IgD-negative memory B cell (primary cell): ENCODE results near the gene SMARCA4. TPM values are rescaled to one million over a fixed set of nuclear protein-coding genes. Genes with fewer than 3 reads are reported as not detected.
"Not testable (repeated sequence)": the region's sequence is repeated elsewhere in the genome, so short reads cannot be mapped to it uniquely, and the experiment has no call there.

ENCODE experiments used
- H3K27ac Mint-ChIP-seq, 3 donors: one replicate each; pipeline ENCODE4 v1.8.0; 2020 to 2022; ENCODE audit warnings: mild to moderate bottlenecking in 3 of 3, mixed read lengths in 3 of 3, moderate library complexity in 1 of 3
- H3K27me3 Mint-ChIP-seq: one replicate; pipeline ENCODE4 v1.8.0; 2021; ENCODE audit warnings: mixed read lengths
- H3K36me3 Mint-ChIP-seq: one replicate; pipeline ENCODE4 v1.8.0; 2020; ENCODE audit warnings: mild to moderate bottlenecking, mixed read lengths
- H3K4me1 Mint-ChIP-seq, 3 donors: one replicate each; pipeline ENCODE4 v1.8.0; 2020 to 2022; ENCODE audit warnings: mixed read lengths in 3 of 3, mild to moderate bottlenecking in 1 of 3
- H3K4me3 Mint-ChIP-seq, 4 donors: one replicate each; pipeline ENCODE4 v1.8.0; 2020 to 2022; ENCODE audit warnings: mild to moderate bottlenecking in 4 of 4, mixed read lengths in 4 of 4, moderate library complexity in 3 of 4
- H3K9me3 Mint-ChIP-seq, 3 donors: one replicate each; pipeline ENCODE4 v1.8.0; 2020 to 2021; ENCODE audit warnings: mixed read lengths in 3 of 3, mild to moderate bottlenecking in 1 of 3
- polyA plus RNA-seq: library from polyadenylated mRNA; unstranded; fragments of 300-500 nt; fragmentation: Illumina TruSeq; gene quantifications from one replicate; pipeline ENCODE4 v1.2.3, GENCODE V29; 2021

SMARCA4 gene
- polyA plus RNA-seq, 1 donor from 2014 or later: 18.5 TPM

DNA sequence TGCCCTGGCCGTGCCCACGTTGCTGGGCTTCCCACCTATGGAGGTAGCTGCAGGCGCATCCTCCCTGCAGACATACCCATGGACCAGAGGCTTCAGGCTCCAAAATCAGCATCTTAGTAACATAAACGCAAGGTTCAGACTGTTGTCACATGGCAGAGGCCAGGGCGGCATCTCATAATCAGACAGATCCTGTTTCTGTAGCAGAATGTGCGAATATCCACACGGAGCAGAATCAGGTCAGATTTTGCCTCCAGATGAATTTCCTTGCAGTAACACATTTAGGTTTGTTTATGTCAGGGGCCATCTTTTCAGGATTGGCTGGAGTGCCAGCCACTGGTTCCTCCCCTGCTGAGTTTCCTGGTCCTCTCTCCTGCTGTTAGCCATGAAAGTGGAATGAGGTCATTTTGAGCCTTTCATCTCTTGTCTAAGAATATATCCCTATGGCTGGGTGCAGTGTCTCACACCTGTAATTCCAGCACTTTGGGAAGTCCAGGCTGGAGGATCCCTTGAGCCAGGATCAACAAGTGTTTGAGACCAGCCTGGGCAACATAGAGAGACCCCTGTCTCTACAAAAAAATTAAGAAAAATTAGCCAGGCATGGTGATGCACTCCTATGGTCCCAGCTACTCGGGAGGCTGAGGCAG lies 20.5 kb downstream of the SMARCA4 start:
- H3K27ac Mint-ChIP-seq: no peak overlapping the region
- H3K9me3 Mint-ChIP-seq: no peaks in the 10 kb centered on the region
- peaks cover 7 to 14% (median 11%) of the 10 kb centered on the region in 3 donors for H3K4me1 Mint-ChIP-seq

DNA sequence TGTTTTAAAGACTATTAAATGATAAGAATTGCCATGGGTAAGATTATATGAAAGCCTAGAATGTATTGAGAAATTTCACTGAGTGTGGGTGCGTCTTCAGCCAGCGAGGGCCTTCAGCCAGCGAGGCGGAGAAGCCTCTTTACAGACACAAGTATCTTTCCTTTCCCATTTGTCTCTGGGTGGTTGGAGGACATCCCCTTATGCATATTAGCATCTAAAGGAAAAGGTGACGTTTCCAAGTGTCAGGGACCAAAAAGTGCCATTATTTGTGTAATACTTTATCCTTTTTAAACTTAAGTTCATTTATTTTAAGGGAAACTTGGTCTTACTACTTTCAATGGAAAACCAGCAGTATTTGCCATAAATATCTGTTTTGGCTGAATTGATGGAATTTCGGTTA lies 22.2 kb downstream of the SMARCA4 start:
- Mint-ChIP-seq H3K4me1 (peaks cover 7 to 12% (median 11%) of the 10 kb centered on the region in 3 donors), H3K27me3 (no peaks in the 10 kb centered on the region), H3K4me3 (no peak overlapping the region), H3K27ac (no peak overlapping the region), H3K36me3 (peaks cover 6% of the 10 kb centered on the region), H3K9me3 (no peaks in the 10 kb centered on the region)

More for the DNA sequence above, 20.5 kb downstream of the SMARCA4 start:
- no peak overlapping the region for H3K4me3 Mint-ChIP-seq
- no peaks in the 10 kb centered on the region for H3K27me3 Mint-ChIP-seq
- H3K36me3 Mint-ChIP-seq: peaks cover 5% of the 10 kb centered on the region

DNA sequence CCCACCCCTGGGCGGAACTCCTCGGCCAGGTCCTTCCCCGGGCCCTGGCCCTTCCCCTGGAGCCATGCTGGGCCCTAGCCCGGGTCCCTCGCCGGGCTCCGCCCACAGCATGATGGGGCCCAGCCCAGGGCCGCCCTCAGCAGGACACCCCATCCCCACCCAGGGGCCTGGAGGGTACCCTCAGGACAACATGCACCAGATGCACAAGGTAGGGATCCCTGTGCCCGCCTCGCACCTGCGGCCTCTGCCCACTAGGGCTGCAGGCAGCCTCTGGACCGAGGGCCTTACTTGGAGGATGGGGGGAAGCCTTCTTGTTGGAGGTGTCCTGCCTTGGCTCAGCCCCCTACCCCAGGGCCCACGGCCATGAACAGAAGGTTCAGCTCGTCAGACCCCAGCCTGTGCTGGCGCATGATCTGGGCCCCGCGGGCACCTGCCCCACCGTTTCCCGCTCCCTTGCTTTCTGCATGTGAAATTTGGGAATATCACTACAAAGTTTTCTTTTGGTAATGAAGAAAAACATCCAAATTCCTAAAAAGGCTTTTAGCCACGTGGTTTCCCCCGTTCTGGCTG lies 23.4 kb downstream of the SMARCA4 start:
- Mint-ChIP-seq H3K27ac (no peak overlapping the region), H3K9me3 (no peaks in the 10 kb centered on the region), H3K27me3 (no peaks in the 10 kb centered on the region), H3K4me3 (no peak overlapping the region), H3K4me1 (peaks cover 7 to 11% (median 10%) of the 10 kb centered on the region in 3 donors), H3K36me3 (peaks cover 9% of the 10 kb centered on the region)

DNA sequence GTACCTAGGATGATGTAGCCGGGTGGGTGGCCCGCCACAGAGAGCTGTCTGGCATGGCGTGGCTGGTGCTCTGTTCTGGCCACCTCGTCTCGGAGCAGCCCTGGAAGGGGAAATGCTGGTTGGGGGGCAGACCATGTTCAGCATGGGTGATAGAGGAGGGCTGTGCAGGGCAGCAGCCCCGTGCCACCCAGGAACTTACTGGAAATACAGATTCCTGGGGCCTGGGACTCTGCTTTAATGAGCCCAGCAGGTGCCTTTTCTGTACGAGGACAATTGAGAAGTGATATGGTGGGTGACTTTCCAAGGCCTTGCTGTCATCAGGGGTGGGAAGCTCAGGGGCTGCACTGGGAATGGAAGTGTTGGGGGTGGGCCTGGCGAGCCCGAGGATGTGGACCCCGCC lies 24.7 kb downstream of the SMARCA4 start:
- Mint-ChIP-seq H3K4me3 (peak overlapping the region in 1 of 4 donors; percentile 32), H3K9me3 (no peaks in the 10 kb centered on the region), H3K4me1 (peaks cover 0 to 4% (median 3%) of the 10 kb centered on the region in 3 donors), H3K27me3 (no peaks in the 10 kb centered on the region), H3K36me3 (peaks cover 9% of the 10 kb centered on the region), H3K27ac (no peak overlapping the region)

DNA sequence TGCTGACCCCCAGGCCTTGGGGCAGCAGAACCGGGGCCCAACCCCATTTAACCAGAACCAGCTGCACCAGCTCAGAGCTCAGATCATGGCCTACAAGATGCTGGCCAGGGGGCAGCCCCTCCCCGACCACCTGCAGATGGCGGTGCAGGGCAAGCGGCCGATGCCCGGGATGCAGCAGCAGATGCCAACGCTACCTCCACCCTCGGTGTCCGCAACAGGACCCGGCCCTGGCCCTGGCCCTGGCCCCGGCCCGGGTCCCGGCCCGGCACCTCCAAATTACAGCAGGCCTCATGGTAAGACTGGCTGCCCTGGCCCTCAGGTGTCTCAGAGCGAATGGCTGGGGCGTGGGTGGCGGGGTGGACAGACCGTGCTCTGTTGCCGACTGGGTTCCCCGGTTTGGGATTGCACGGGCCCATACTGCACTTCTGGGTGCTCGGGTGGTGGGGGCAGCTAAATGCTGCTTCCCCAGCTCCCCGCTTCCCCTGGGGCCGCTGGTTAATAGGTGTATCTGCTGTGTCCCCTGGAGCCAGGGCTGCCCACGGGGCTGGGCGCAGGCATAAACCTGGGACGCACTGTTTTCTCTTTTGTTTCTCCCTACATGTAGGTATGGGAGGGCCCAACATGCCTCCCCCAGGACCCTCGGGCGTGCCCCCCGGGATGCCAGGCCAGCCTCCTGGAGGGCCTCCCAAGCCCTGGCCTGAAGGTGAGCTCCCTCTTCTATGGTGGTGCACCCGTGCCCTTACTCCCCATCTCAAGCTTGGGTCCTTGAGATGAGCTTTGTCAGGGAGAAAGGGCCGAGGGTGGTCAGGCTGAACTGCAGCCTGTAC lies 25.7 kb downstream of the SMARCA4 start:
- H3K9me3 Mint-ChIP-seq: no peaks in the 10 kb centered on the region
- no peak overlapping the region for H3K4me3 Mint-ChIP-seq
- peaks cover 9% of the 10 kb centered on the region for H3K36me3 Mint-ChIP-seq
- H3K27ac Mint-ChIP-seq: no peak overlapping the region
- H3K4me1 Mint-ChIP-seq: peaks cover 0 to 4% (median 2%) of the 10 kb centered on the region in 3 donors
- no peaks in the 10 kb centered on the region for H3K27me3 Mint-ChIP-seq

DNA sequence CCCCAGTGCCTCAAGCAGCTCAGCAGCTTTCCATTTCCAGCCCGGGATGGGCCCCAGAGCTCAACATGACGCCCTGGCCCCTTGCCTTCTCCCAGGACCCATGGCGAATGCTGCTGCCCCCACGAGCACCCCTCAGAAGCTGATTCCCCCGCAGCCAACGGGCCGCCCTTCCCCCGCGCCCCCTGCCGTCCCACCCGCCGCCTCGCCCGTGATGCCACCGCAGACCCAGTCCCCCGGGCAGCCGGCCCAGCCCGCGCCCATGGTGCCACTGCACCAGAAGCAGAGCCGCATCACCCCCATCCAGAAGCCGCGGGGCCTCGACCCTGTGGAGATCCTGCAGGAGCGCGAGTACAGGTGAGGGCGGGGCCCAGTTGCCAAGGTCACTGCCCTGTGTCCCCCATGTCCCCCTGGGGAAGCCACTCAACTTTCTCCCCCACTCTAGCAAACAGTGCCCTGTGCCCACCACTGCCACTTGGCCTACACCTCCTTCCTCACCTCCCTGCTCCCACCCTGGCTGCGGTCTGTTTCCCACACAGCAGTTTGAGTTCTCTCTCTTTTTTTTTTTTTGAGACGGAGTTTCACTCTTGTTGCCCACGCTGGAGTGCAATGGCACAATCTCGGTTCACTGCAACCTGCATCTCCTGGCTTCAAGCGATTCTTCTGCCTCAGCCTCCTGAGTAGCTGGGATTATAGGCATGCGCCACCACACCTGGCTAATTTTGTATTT lies 26.9 kb downstream of the SMARCA4 start:
- H3K4me3 Mint-ChIP-seq: no peak overlapping the region
- peaks cover 0 to 2% (median 2%) of the 10 kb centered on the region in 3 donors for H3K4me1 Mint-ChIP-seq
- no peaks in the 10 kb centered on the region for H3K27me3 Mint-ChIP-seq
- no peaks in the 10 kb centered on the region for H3K9me3 Mint-ChIP-seq
- H3K36me3 Mint-ChIP-seq: peaks cover 9% of the 10 kb centered on the region
- no peak overlapping the region for H3K27ac Mint-ChIP-seq

DNA sequence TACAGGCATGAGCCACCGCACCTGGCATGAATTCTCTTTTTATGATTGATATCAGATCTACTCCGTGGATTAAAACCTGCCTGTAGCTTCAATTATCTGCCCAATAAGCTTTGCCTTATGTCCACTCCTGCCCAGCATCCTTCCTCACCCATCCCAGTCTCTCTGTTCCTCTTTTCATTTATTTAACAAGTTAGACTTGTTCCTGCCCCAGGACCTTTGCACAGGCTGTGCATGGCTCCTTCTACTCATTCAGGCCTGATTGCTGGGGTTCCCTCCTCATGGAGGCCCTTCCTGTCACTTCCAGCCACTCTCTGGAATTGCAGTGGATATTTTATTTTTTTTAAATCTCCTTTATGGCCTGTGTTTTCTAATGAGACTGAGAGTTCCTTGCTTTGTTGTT lies 27.6 kb downstream of the SMARCA4 start:
- Mint-ChIP-seq H3K4me1 (no peaks in the 10 kb centered on the region), H3K36me3 (peaks cover 12% of the 10 kb centered on the region), H3K27me3 (no peaks in the 10 kb centered on the region), H3K27ac (peak overlapping the region in 1 of 3 donors; percentile 49), H3K9me3 (no peaks in the 10 kb centered on the region), H3K4me3 (no peak overlapping the region)

DNA sequence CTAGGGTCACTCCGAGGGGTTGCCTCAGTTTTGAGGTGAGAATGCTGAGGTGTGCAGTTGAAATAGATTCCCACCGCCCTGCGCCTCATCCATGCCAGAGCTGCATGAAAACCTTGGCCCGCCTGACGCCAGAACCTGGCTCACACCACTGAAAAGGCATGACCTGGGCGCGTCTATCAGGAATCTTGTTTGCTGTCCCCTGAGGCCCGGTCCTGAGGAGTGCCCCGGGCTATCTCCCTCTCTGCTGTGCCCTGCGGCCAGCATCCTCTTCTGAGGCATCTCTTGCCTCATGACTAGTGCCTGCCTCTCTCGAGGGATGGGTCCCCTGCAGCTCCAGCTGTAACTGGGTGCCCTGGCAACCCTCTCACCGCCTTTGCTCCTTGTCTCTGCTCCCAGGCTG lies 28.1 kb downstream of the SMARCA4 start:
- Mint-ChIP-seq H3K36me3 (peaks cover 13% of the 10 kb centered on the region), H3K27ac (peak overlapping the region in 1 of 3 donors; percentile 49), H3K27me3 (no peaks in the 10 kb centered on the region), H3K4me1 (no peaks in the 10 kb centered on the region), H3K4me3 (no peak overlapping the region), H3K9me3 (no peaks in the 10 kb centered on the region)

DNA sequence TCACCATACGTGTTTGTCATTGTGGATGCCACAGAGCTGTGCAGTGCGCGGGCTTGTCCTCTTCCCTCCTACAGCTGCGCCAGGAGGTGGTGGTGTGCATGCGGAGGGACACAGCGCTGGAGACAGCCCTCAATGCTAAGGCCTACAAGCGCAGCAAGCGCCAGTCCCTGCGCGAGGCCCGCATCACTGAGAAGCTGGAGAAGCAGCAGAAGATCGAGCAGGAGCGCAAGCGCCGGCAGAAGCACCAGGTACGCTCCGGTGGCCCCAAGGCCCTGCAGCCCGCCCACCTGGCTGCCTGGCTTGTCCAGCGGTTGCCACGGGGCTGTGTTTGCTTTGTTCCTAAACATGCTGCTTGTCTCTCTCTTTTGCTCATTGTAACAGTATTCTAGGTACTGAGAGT lies 30.2 kb downstream of the SMARCA4 start:
- H3K36me3 Mint-ChIP-seq: peaks cover 11% of the 10 kb centered on the region
- no peaks in the 10 kb centered on the region for H3K9me3 Mint-ChIP-seq
- H3K27ac Mint-ChIP-seq: no peak overlapping the region
- H3K4me1 Mint-ChIP-seq: no peaks in the 10 kb centered on the region
- no peaks in the 10 kb centered on the region for H3K27me3 Mint-ChIP-seq
- H3K4me3 Mint-ChIP-seq: no peak overlapping the region

DNA sequence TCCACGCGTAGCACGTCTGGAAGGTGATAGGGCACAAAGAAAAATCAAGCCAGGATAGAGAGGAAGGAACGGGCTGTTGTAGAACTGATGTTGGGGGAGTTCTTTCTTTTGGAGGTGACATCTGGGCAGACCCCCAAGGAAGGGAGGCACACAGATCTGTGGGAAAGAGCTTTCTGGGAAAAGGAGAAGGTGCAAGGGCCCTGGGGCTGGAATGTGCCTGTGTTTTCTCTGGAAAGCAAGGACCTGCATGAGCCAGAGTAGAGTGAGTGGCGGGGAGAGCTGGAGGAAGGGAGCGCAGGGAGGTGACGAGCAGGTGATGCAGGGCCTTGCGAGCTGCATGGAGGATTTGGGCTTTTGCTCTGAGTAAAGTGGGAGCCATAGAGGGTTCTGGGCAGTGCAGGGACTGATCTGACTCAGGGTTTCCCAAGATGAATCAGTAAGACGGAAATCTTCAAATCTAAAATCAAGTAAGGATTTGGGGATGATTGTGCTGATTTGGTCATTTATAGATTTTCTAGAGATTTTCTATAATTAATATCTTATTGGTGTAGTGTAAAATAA lies 30.8 kb downstream of the SMARCA4 start:
- H3K4me3 Mint-ChIP-seq: no peak overlapping the region
- no peaks in the 10 kb centered on the region for H3K9me3 Mint-ChIP-seq
- H3K4me1 Mint-ChIP-seq: no peaks in the 10 kb centered on the region
- H3K27me3 Mint-ChIP-seq: no peaks in the 10 kb centered on the region
- H3K27ac Mint-ChIP-seq: peak overlapping the region in 1 of 3 donors; percentile 75
- H3K36me3 Mint-ChIP-seq: peaks cover 11% of the 10 kb centered on the region

DNA sequence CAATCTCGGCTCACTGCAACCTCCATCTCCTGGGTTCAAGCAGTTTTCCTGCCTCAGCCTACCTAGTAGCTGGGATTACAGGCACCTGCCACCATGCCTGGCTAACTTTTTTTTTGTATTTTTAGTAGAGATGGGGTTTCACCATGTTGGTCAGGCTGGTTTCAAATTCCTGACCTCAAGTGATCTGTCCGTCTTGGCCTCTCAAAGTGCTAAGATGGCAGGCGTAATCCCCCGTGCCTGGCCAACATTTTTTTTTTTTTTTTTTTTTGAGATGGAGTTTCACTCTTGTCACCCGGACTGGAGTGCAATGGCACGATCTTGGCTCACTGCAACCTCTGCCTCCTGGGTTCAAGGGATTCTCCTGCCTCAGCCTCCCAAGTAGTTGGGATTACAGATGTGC lies 31.3 kb downstream of the SMARCA4 start:
- peaks cover 12% of the 10 kb centered on the region for H3K36me3 Mint-ChIP-seq
- not testable (repeated sequence) for H3K27ac Mint-ChIP-seq, H3K4me1 Mint-ChIP-seq, H3K9me3 Mint-ChIP-seq, H3K4me3 Mint-ChIP-seq, H3K27me3 Mint-ChIP-seq

DNA sequence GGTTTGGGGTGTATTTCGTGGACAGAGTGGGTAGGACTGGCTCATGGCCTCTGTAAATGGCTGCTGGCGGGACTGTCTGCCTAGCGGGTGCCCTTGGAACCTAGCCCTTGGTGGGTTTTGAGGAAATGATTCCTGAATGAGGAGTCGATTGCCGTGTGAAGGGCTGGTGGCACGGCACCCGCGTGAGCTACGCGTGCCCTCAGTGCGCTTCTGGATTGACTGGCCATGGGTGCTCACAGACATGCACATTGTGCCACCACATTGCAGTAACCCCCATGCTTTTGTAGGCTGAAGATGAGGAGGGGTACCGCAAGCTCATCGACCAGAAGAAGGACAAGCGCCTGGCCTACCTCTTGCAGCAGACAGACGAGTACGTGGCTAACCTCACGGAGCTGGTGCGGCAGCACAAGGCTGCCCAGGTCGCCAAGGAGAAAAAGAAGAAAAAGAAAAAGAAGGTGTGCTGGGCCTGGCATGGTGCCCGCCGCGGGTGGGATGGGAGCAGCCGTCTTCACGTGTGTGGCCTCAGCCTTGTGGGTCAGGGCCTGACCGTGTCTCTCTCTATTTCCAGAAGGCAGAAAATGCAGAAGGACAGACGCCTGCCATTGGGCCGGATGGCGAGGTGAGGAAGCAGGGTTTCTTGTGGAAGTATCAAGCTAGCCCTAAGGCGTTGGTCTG lies 35.2 kb downstream of the SMARCA4 start:
- H3K9me3 Mint-ChIP-seq: no peaks in the 10 kb centered on the region
- H3K4me1 Mint-ChIP-seq: no peaks in the 10 kb centered on the region
- no peaks in the 10 kb centered on the region for H3K27me3 Mint-ChIP-seq
- H3K36me3 Mint-ChIP-seq: peaks cover 11% of the 10 kb centered on the region
- H3K27ac Mint-ChIP-seq: no peak overlapping the region
- H3K4me3 Mint-ChIP-seq: no peak overlapping the region

DNA sequence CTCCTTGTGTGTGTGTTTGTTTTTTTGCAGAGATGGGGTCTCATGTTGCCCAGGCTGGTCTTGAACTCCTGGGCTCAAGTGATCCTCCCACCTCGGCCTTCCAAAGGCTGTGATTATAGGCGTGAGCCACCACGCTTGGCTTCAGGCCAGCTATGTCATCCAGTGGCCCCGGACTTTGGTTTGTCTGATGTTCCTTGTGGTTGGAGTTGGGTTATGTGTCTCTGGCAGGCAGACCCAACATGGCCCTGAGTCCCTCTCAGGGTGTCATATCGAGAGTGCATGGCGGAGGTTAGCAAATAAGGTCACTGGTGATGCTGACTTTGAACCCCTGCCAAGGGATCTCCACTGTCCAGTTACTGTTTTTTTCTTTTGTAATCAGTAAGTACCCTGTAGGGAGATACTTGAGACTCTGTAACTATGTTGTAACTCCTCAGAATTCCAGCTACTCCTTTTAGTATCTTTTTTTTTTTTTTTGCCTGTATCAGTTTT lies 37.3 kb downstream of the SMARCA4 start:
- Mint-ChIP-seq H3K9me3 (no peaks in the 10 kb centered on the region), H3K36me3 (peaks cover 11% of the 10 kb centered on the region), H3K4me3 (no peak overlapping the region), H3K27me3 (no peaks in the 10 kb centered on the region), H3K27ac (peak overlapping the region in 1 of 3 donors; percentile 16), H3K4me1 (no peaks in the 10 kb centered on the region)

DNA sequence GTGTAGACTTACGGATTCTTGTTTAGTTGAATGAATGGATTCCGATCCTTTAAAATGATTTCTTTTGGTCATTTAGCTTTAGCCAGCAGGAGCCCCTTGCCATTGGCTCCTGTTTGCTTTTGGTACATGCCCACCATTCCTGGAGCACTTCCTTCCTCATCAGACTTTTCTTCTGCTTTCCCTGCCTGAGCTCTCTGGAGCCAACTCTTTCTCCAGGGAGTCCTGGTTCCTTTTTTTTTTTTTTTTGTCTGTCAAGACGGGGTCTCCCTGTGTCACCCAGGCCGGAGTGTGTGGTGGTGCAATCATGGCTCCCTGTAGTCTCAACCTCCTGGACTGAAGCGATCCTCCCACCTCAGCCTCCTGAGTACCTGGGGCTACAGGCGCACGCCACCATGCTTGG lies 37.8 kb downstream of the SMARCA4 start:
- Mint-ChIP-seq H3K4me1 (no peaks in the 10 kb centered on the region), H3K9me3 (no peaks in the 10 kb centered on the region), H3K27me3 (no peaks in the 10 kb centered on the region), H3K36me3 (peaks cover 7% of the 10 kb centered on the region), H3K27ac (peak overlapping the region in 1 of 3 donors; percentile 16), H3K4me3 (no peak overlapping the region)
